ENCODE measurements around the gene ZFP1.
"Not testable (repeated sequence)": the region's sequence is repeated elsewhere in the genome, so short reads cannot be mapped to it uniquely, and the experiment has no call there.

Gene ZFP1

DNA sequence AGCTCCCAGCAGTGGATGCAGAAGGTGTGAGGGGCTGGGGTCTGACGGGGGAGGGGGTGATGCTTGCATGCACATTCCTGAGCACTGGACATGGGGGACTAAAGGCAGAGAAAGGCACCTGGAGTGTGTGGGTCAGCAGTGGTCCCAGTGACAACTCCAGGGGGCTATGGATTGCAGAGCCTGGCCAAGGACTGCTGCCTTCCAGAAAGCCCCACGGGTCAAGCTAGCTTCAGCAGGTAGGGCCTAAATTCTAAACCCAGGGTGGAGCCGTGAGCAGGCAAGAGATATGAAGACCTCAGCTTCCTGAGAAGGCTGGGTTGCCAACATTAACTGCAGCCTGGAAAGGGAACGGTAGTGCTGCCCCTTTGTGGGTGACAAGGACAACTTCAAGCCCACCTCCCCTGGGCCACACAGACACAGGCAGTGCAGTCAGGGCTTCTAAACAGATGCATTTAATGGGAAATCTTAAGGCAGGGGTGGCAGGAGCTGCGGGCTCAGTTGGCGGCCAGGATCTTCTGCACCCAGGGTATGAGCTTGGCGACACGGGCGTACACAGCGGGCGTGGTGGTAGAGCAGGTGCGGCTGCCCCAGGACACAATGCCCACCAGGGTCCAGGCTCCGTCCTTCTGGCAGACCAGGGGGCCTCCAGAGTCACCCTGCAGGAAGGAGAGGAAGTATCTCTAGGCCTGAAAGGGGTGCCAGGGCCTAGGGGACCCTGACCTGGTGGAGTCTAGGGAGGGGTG, 55.5 kb downstream of the ZFP1 start:
- no peak for DNase-seq (ENCODE audit: low read depth, low spot score)
- no peak overlapping the region for H3K4me3 ChIP-seq (ENCODE audit: low read depth, low read length)
- TF ChIP-seq, protein P1, sequence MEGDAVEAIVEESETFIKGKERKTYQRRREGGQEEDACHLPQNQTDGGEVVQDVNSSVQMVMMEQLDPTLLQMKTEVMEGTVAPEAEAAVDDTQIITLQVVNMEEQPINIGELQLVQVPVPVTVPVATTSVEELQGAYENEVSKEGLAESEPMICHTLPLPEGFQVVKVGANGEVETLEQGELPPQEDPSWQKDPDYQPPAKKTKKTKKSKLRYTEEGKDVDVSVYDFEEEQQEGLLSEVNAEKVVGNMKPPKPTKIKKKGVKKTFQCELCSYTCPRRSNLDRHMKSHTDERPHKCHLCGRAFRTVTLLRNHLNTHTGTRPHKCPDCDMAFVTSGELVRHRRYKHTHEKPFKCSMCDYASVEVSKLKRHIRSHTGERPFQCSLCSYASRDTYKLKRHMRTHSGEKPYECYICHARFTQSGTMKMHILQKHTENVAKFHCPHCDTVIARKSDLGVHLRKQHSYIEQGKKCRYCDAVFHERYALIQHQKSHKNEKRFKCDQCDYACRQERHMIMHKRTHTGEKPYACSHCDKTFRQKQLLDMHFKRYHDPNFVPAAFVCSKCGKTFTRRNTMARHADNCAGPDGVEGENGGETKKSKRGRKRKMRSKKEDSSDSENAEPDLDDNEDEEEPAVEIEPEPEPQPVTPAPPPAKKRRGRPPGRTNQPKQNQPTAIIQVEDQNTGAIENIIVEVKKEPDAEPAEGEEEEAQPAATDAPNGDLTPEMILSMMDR (IDR thresholded peaks at IDR 0.05; ENCODE audit: low read depth, low read length): no peak
- in situ Hi-C loops (cut with HindIII; ENCODE audit: low sequenced_read_pairs): no loop called here

DNA sequence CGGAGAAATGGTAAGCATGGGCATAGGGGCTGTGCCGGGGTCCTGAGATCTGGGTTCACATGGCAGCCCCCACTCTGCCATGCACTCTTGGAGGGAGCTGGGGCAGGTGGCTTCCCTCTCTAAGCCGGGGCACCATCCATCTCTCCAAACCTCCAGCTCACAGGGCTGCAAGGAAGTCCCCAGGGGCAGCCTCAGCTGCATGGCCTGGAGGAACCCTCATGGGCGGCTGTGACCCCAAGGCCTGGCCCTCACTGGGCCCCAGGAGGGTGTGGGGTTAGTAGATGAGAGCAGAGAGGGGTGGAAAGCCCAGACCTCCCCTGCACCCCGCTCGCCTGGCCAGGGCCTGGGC, 56.1 kb downstream of the ZFP1 start:
- no peak for DNase-seq (ENCODE audit: low read depth, low spot score)
- H3K4me3 ChIP-seq (ENCODE audit: low read depth, low read length): no peak overlapping the region
- in situ Hi-C loops (cut with HindIII; ENCODE audit: low sequenced_read_pairs): no loop called here
- TF ChIP-seq, protein P1 (IDR thresholded peaks at IDR 0.05; ENCODE audit: low read depth, low read length): no peak

DNA sequence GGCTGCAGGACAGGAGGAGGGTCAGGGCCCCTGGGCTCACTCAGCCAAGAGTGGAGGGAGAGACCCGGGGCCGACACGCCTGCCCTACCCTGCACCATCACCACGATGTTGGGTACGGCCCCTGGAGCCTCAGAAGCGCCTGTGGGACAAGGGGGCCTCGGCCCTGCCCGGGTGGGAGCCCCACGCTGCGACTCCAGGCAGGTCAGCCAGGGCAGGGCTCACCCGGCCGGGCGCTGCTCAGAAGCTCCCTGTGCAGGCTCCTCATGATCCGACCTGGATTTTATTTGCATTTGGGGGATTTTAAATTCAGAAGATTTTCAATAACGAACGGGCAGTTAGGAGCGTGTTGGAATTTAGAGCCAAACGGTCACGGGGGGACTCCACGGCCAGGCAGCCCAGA, 56.6 kb downstream of the ZFP1 start:
- in situ Hi-C loops (cut with HindIII; ENCODE audit: low sequenced_read_pairs); DNase-seq (ENCODE audit: low read depth, low spot score); H3K4me3 ChIP-seq (ENCODE audit: low read depth, low read length): not testable (repeated sequence)

DNA sequence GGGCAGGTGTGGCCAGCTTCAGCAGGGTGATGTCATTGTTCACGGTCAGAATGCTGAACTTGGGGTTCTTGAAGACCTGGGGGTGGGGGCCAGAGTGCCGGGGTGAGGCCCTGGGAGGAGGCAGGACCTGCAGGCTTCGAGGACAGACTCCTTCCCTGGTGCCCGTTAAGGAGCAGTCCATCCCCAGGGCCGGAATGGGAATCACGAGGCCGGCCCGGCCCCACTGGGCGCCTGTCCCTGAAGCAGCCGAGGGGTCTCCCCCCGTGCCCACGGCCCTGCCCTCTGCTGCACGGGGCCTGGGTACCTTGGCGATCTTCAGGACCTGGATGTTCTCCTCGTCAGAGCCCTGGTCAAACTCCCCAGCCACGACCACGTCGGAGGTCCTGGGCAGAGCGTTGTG, 57.1 kb downstream of the ZFP1 start:
- in situ Hi-C loops (cut with HindIII; ENCODE audit: low sequenced_read_pairs); H3K4me3 ChIP-seq (ENCODE audit: low read depth, low read length); DNase-seq (ENCODE audit: low read depth, low spot score): not testable (repeated sequence)

DNA sequence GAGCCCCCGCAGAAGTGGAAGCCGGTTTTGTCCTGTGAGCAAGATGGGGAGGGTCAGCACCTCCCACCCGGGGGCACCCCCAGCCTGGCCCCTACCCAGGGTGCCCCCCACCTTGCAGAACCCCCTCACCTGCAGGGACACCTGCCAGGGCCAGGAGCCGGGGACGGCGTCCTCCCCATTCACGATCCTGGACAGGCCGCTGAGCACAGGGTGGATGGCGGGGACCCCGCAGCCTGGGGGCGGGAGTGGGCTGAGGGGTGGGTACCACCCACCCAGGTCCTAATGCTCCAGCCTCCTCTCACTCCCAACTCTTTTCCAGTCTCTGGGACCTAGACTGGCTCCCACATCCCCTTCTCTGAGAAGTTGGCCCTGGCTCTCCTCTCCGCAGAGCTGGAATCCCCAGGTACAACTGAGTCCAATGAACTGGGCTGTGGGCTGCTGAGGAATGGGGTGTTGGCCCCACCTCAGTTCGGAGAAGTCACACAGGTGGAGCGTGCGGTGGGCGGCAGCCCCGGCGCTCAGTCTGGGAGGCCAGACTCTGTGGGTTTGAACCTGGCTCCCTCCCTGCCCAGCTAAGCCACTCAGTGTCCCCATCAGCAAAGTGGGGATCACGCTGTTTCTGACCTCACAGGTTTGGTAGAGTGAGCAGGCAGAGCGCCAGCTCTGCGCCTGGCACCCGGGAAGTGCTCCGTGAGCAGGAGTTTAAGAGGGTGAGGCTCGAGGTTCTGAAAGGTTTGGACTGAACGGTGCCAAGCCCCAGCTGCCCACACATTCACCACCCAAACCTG, 57.8 kb downstream of the ZFP1 start:
- in situ Hi-C loops (cut with HindIII; ENCODE audit: low sequenced_read_pairs); DNase-seq (ENCODE audit: low read depth, low spot score); H3K4me3 ChIP-seq (ENCODE audit: low read depth, low read length): not testable (repeated sequence)

DNA sequence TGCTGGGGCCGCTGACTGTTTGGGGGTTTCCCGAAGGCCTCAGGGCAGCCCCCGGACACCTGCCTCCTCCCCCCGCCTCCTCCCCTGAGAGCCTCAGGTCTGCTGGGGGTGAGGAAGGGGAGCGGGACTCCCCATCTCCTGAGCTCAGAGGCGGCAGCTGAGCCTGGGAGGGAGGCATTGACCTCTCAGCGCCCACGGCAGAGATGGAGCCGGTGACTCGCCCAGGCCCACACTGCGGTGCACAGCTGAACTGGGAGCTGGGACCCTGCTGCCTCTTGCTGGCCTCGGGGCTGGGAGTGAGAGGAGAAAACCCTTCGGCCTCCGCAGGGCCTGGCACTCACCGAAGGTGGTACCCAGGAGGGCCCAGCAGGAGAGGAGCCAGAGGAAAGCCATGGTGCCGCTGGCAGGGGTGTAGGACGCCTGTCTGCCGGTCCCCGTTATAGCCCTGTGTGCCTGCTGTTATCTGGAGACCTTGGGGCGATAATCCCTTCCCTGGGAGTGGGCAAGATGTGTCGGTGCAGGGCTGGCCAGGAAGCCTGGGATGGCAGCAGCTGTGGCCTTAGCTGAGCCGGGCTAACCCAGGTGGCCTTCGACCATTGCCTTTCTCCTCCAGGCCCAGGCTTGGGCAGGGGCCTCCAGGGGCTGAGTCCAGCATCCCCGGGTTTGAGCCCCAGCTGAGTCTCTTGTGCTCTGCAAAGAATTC, 58.6 kb downstream of the ZFP1 start, which contains the start of gene CTRB2:
CTRB2 (minus strand) TSS at position 413 of the 703 bp plus-strand sequence; CDS start at position 393, 20 bp downstream.
- no peak within 1 kb of the TSS for H3K4me3 ChIP-seq (ENCODE audit: low read depth, low read length)
- in situ Hi-C loops (cut with HindIII; ENCODE audit: low sequenced_read_pairs): no loop called here
- DNase-seq (ENCODE audit: low read depth, low spot score): no peak
- TF ChIP-seq, protein P1 (IDR thresholded peaks at IDR 0.05; ENCODE audit: low read depth, low read length): no peak

DNA sequence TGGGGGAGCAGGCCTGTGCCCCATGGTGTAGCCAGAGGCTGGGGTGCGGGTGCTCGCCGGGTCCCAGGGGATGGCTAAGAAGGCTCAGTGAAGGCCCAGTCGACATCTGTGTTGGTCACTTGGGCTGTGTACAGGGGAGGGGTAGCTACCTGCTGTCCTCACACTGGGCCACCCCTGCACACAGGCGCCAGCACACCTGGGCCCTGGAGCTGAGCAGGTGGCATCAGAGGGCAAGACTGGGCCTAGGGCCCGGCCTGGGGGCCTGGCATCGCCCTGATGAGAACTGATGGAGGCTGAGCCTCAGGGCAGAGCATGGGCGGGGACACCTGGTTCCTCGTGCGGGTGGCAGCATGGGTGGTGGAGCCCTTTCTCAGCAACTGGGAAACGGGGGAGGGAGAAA, 59.5 kb downstream of the ZFP1 start:
- H3K4me3 ChIP-seq (ENCODE audit: low read depth, low read length): no peak overlapping the region
- TF ChIP-seq, protein P1 (IDR thresholded peaks at IDR 0.05; ENCODE audit: low read depth, low read length): no peak
- no peak for DNase-seq (ENCODE audit: low read depth, low spot score)
- in situ Hi-C loops (cut with HindIII; ENCODE audit: low sequenced_read_pairs): no loop called here
